ENCODE data around the gene KCNG1.

- TF ChIP-seq CTCF (IDR thresholded peaks at IDR 0.05), result no peak
- no peak for TF ChIP-seq POLR2A (IDR thresholded peaks at IDR 0.05)
Observed at GRCh38 chr20:50991076-50991475, 31.8 kb downstream of the KCNG1 start.
